Stimulated activated CD4-positive, alpha-beta T cell treated with anti-CD3 and anti-CD28 coated beads, Interleukin-15, amount 100 ng/mL, for 48 hours (primary cell): Measurements from ENCODE around the gene USHBP1.
"Not testable (repeated sequence)": the region's sequence is repeated elsewhere in the genome, so short reads cannot be mapped to it uniquely, and the experiment has no call there.

Experiments used
- DNase-seq, 2 donors: peaks; one replicate each; pipeline ENCODE4 v3.0.0-alpha.2; 2020; ENCODE audit warnings: low read depth in 2 of 2

The USHBP1 gene

DNA sequence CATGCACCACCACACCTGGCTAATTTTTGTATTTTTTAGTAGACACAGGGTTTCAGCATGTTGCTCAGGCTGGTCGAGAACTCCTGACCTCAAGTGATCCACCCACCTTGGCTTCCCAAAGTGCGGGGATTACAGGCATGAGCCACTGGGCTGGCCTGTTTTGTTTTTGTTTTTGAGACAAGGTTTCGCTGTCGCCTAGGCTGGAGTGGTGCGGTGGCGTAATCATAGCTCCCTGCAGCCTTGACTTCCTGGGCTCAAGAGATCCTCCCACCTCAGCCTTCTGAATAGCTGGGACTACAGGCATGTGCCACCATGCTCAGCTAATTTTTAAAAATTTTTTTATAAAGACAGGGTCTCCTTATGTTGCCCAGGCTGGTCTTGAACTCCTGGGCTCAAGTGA, 31.0 kb upstream of the USHBP1 start:
- DNase-seq = not testable (repeated sequence)

DNA sequence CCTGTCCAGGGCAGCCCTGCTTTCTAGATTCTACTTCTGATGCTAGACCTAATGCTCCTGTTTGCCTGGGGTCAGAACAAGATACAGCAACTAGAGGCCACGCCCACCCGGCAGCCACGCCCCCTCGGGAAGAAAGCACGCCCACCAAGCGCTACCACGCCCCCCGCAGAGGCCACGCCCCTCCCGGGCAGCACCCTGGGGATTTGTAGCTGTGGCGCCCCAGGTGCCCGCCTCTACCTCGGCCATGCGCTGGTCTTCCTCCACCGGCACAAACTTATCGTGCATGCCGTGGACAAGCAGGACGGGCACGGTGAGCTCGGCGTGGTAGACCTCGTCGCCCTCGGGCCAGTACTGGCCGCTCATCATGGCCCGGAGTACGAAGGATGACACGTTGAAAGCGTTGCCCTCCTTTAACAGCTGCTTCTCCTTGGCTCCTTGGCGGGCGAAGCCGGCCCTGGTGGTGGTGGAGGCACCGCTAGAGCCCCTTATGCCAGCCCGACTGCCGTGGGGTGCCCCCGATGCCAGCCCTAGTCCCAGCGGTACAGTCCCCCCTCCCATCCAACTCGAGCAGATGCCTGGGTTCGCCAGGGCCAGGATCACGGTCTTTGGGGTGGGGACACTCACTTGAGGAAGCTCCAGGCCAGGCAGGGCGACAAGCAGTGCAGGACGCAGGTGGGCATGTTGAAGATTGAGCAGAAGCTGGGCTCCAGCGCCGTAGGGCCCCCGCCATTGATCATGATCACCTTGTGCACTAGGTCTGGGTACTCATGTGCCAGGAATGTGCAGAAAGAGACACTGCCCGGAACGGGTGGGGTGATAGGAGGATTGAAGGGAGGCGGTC, 29.7 kb upstream of the USHBP1 start:
- DNase-seq = no peak

DNA sequence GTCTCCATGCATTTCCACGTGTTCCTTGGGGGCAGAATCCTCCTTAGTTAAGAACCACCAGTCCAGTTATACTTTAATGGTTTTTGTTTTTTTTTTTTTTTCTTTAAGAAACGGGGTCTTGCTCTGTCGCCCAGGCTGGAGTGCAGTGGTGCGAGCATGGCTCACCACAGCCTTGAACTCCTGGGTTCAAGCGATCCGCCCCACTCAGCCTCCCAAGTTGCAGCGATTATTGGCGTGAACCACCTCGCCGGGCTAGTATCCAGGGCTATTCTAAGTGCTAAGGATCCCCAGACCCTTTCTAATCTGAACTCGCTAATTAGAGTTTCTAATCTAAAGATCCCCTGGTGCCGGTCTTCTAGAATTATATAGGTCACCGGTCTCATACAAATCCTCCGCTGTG, 29.1 kb upstream of the USHBP1 start:
- no peak for DNase-seq

DNA sequence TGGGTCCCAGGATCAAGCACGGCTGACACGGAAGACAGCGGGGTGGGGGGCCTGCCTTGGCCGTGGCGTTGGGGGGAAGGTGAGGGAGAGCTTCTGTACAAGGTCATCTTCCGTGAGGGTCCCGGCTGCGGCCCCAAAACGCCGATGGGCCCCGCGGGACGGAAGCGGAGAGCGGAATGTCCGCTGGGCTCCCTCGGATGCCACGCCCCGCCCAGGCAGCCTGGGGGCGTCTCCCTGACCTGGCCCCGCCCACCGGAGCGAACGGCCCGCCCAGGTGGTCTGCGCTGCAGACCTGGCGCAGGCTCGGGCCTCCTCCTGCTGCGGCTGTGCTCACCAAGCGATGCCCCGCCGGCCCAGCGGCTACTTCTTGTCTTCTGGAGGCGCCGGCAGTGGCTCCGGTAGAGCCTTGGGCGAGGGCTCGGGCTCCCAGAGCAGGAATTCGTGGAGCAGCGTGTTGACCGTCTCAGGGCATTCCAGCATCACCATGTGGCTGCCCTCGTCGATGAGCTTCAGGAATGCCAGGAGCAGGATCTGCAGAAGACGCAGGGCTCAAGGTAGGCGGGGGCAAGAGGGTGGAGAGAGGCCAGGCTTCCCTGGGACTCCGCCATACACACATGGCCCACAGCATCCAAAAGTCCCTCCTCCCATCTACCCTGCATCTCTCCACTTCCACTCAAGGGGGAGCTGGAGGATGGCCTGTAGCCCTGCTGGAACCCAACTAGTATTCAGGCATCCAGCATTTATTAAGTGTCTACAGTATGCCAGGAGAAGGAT, 27.9 kb upstream of the USHBP1 start:
- peak in 1 of 2 donors; percentile 84 for DNase-seq

DNA sequence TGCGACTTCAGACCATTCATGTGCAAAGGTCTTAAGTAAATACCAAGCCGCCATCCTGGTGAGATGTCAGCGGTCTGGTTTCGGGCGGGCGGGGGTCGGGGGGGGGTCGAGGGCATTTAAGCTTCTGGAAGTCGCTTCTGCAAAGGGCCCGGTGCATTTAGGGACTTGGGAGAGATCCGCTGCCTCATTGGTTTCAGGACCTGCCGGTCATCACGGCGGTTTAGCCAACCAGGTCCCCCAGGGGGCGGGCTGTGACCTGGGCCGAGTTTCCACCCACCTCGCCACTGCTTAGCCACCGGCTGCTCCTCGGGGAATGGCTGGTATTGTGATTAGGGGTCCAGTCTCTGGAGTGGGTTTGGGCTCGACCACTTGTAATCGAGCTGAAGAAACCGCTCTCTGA, 24.9 kb upstream of the USHBP1 start:
- peak in 1 of 2 donors; percentile 63 for DNase-seq

DNA sequence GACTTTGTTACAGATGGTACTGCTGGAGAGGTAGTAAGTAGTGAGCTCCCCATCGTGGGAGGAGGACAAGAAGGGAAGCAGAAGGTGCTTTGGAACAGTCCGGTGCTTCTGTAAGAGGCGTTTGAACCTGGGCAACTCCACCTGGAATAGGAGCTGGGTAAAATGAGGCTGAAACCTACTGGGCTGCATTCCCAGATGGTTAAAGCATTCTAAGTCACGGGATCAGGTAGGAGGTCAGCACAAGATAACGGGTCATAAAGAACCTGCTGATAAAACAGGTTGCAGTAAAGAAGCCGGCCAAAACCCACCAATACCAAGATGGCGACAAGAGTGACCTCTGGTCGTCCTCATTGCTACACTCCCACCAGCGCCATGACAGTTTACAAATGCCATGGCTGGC, 22.2 kb upstream of the USHBP1 start:
- no peak for DNase-seq

DNA sequence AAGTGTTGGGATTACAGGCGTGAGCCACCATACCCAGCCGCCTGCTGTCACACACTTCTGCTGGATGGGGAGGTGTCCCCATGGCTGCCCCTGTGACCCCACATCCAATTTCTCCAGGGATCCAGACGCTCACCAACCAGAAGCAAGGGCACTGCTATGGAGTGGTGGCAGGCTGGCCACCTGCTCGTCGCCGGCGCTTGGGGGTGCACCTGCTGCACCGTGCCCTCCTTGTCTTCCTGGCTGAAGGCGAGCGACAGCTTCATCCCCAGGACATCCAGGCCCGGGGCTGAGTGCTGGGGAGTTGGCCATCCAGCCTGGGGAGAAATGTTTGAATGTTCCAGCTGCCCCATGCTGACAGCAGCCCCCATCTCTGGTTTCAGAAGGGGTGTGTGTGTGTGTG, 21.7 kb upstream of the USHBP1 start:
- no peak for DNase-seq

DNA sequence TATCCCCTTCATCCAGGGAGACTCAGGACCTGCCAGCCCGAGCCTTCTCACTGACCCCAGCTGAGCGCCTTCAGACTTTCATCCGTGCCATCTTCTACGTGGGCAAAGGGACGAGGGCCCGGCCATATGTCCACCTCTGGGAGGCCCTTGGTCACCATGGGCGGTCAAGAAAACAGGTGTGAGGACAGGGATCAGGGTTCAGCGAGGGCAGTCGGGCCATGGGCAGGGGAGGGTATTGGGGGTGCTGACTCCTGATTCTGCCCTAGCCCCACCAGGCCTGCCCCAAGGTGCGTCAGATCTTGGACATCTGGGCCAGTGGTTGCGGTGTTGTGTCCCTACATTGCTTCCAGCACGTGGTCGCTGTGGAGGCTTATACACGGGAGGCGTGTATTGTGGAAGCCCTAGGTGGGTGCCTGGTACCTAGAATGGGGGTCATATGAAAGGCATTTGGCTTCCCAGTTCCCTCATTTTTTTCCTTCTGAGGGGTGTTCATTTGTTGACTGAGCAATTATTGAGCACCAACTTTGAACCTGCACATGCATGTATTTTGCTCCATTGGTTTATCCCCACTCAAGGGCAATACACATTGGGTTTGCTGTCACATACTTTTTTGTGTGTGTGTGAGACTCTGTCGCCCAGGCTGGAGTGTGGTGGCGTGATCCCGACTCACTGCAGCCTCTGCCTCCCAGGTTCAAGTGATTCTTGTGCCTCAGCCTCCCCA, 21.0 kb upstream of the USHBP1 start:
- DNase-seq = no peak

DNA sequence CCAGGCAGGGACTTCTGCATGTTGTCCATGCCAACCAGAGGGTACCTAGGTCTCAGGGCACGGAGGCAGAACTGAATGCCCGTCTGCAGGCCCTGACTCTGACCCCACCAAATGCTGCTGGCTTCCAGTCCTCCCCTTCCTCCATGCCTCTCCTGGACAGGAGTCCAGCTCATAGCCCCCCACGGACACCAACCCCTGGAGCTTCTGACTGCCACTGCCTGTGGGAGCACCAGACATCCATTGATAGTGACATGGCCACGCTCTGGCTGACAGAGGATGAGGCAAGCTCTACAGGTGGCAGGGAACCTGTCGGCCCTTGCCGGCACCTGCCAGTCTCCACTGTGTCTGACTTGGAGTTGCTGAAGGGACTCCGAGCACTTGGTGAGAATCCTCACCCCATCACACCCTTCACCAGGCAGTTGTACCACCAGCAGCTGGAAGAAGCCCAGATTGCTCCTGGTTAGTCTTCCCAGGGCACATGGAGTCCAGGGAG, 19.0 kb upstream of the USHBP1 start:
- no peak for DNase-seq

DNA sequence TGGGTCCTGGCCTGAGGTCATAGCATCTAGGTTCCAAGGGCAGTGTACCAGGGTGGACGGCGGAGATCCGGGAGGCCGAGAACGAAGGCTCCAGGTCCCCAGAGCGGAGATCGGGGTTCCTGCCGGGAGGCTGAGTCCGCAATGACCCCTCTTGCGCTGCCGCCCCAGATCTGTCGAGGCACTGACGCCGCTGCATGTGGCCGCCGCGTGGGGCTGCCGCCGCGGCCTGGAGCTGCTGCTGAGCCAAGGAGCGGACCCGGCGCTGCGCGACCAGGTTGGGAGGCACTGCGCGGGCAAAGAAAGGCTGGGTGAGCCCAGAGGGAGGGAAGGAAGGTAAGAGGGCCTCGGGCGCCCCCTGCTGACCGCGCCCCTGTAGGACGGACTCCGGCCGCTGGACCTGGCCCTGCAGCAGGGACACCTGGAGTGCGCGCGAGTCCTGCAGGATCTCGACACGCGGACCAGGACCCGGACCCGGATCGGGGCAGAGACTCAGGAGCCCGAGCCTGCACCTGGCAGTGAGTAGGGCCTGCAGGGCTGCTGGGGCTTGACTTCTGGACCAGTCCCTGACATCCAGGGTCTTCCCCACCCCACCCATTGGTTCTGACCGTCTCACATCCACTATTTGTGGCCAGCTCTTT, 18.1 kb upstream of the USHBP1 start:
- peak; percentile 70 for DNase-seq

DNA sequence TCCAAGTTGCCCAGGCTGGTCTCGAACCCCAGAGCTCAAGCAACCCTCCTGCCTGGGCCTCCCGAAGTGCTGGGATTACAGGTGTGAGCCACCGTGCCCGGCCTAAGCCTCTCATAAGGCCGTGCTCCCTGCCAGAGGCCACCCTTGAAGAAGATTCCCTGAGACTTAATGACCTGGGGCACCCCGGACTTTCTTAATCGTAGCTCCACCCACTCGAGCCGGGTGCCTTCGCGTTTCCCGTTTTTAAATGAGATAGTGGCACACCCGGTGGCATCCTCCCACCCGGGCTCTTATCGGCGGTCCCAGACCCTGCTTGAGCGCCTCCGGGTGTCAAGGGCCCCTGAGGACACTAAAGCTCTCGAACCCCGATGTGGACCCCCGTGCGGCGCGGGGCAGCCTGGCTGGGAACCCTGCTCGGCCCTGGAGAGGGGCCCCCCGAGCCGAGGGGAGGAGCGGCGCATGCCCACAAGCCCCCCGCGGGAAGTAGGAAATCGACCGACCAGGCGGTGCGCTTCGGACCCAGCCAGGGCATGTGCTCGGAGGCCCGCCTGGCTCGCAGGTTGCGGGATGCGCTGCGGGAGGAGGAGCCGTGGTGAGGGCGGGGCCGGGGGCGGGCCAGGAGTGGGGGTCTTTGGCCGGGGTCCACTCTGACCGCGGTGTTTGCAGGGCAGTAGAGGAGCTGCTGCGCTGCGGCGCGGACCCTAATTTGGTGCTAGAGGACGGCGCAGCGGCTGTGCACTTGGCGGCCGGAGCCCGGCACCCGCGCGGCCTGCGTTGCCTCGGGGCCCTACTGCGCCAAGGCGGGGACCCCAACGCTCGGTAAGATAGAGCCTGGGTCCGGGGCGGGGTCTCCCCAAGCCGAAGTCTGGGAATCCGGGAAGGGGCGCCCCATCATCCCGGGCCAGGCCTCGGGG, 17.1 kb upstream of the USHBP1 start, which contains the start of gene ANKLE1:
TSS of gene ANKLE1 (plus strand) at position 511 of the 914 bp plus-strand sequence. CDS start at position 531, 20 bp downstream.
- DNase-seq = no peak

DNA sequence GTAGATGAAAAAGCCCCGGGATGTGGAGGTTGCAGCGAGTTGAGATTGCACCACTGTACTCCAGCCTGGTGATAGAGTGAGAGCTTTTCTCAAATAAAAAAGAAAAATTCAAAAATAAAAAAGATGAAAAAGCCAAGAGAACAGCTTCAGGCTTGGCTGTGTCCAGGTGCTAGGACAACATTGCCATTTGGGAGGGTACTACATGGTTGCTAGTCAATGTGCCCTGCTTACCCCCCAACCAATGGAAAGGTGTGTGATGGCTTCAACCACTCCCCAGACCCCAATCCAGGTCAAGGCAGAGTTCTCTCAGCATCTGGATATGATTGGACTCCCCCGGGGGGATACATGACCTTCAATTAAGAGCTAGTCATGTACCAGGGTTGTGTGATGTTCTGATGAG, 14.9 kb upstream of the USHBP1 start:
- no peak for DNase-seq

DNA sequence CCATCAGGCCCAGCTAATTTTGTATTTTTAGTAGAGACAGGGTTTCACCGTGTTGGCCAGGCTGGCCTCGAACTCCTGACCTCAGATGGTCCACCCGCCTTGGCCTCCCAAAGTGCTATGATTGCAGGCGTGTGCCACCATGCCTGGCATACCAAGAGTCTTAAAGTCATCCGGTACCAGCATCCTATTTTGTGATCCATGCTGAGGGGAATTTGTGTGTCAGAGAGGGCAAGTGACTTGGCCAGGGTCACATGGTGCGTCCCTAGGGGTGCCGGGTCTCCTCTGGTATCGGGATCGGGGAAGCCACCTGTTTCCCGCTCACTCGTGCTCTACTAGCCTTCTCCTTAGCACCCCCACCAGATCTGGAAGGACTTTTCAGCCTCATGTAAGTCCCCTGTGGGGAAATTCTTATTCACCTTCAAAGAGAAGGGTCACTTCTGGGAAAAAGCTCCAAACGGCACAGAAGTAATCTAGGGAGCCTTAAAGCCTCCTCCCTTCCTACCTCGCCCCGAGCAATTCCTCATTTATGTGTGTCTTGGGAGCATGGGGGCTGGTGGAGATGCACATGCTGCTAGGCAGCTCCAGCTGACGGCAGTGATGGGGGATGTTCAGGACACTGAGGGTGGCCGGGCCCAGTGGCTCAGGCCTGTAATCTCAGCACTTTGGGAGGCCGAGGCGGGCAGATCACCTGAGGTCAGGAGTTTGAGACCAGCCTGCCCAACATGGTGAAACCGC, 11.1 kb upstream of the USHBP1 start:
- no peak for DNase-seq

DNA sequence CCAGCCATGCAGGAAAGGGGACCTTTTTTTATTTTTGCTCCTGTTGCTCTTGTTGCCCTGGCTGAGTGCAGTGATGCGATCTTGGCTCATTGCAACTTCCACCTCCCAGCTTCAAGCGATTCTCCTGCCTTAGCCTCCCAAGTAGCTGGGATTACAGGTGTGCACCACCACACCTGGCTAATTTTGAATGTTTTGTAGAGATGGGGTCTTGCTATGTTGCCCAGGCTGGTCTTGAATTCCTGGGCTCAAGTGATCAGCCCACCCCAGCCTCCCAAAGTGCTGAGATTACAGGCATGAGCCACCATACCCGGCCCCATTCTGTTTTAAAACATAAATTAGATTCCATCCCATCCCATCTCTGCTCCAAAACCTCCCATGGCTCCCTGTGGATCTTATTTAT, 10.3 kb upstream of the USHBP1 start:
- DNase-seq = not testable (repeated sequence)

DNA sequence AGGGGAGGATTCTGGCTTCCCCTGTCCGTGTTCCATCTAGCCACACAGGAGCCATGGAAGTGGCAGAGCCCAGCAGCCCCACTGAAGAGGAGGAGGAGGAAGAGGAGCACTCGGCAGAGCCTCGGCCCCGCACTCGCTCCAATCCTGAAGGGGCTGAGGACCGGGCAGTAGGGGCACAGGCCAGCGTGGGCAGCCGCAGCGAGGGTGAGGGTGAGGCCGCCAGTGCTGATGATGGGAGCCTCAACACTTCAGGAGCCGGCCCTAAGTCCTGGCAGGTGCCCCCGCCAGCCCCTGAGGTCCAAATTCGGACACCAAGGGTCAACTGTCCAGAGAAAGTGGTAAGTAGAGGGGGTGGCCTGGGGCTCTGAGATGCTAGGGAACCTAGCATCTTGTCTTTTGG, 4.2 kb upstream of the USHBP1 start:
- DNase-seq = no peak

DNA sequence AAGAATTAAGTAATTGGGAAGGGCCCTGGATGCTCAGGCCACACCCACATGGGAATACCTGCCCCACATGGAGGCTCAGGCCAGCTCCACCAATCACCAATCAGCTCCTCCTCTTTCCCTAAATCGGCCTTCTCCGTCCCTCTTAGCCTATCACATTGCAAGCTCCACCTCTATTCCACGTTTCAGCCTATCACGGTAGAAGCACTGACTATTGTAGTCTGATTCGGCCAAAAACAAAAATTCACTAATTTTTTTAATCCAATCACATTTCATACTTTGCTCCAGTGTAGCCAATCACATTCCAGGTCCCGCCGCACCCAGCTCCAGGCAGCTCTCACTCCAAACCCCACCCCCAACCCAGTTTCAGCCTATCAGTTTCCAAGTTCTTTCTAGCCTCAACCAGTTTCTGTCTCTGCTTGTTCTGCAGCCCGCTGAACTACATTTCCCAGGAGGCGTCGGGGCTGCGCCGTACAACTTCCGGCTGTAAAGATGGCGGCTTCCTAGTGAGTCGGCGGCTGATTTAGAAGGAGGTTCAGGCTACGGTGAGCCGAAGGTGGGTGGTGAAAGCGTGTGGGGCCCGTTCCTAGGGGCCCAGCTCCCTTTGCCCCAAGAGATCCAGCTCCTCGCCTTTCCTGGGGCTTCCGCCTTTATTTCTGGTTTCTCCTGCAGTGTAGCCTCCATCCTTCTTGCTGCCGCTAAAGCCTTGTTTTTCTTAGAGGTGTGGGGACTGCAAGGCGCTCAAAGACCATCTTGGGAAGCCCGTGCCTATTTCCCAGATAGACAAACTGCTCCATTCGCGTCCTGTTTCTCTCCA, 2.6 kb upstream of the USHBP1 start, which contains the start of gene BABAM1:
TSS of gene BABAM1 (plus strand) at position 469 of the 814 bp plus-strand sequence. CDS start 1,364 bp downstream, outside the sequence.
- DNase-seq = peak; percentile 95 to 96

DNA sequence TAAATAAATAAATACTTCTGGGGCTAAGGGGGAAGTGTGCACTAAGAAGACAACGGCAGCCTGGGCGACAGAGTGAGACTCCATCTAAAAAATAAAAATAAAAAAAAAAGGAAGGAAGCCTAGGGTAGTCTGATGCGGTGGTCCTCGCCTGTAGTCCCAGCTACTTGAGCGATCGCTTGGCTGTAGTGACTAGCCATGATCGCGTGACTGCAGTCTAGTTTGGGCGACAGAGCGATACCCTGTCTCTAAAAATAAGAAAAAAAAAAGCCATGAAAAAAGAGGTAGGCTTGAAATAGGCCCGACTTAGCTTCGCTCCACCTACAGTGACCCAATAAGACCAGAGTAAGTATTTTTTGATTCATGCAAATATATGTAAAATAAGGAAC, 2.0 kb upstream of the USHBP1 start:
- no peak for DNase-seq

DNA sequence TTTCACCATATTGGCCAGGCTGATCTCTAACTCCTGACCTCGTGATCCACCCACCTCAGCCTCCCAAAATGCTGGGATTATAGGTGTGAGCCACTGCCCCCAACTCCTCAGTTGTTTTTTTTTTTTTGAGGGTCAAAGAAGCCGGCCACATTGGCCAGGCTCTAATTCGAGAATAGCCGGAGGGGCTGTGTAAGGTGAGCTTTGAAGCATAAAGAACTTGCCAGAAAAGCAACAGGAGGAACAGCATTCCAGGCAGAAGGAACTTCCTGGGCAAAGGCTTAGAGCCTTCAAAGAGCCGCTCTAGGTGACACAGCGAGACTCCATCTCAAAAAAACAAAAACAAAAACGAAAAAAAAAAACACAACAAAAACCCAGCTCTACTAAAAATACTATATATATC, 1.5 kb upstream of the USHBP1 start:
- no peak for DNase-seq
